H9 (cell line): ENCODE results near the gene LEMD3. TPM values are rescaled to one million over a fixed set of nuclear protein-coding genes. Genes with fewer than 3 reads are reported as not detected.

Experiments
- DNase-seq: peaks from one replicate; pipeline ENCODE4 v3.0.0-alpha.2; 2017
- H2AFZ ChIP-seq: one replicate; pipeline ENCODE4 v1.6.1; 2013; ENCODE audit warnings: mild to moderate bottlenecking, low read length, control low read depth, moderate library complexity
- H2AK5ac ChIP-seq: 2 replicates; pipeline ENCODE4 v1.6.1; 2013; ENCODE audit warnings: low read length, control low read depth, mixed read lengths; ENCODE audit not compliant: insufficient read length
- H2BK120ac ChIP-seq: one replicate; pipeline ENCODE4 v1.6.1; 2013; ENCODE audit warnings: low read depth, mild to moderate bottlenecking, low read length, control low read depth, inconsistent platforms; ENCODE audit not compliant: poor library complexity, severe bottlenecking
- H2BK12ac ChIP-seq: 2 replicates; pipeline ENCODE4 v1.6.1; 2013; ENCODE audit warnings: low read length, control low read depth, mixed read lengths, low read depth; ENCODE audit not compliant: insufficient read length
- H2BK15ac ChIP-seq: 2 replicates; pipeline ENCODE4 v1.6.1; 2013; ENCODE audit warnings: low read depth, low read length, control low read depth
- H2BK20ac ChIP-seq: one replicate; pipeline ENCODE4 v1.6.1; 2013; ENCODE audit warnings: low read depth, mild to moderate bottlenecking, low read length, control low read depth, inconsistent platforms; ENCODE audit not compliant: poor library complexity, severe bottlenecking
- H2BK5ac ChIP-seq: 2 replicates; pipeline ENCODE4 v1.6.1; 2013; ENCODE audit warnings: low read length, control low read depth, mixed read lengths; ENCODE audit not compliant: insufficient read length
- H3K14ac ChIP-seq: 2 replicates; pipeline ENCODE4 v1.6.1; 2013; ENCODE audit warnings: low read length, control low read depth; ENCODE audit not compliant: insufficient read depth
- H3K18ac ChIP-seq: 2 replicates; pipeline ENCODE4 v1.6.1; 2013; ENCODE audit warnings: low read depth, mild to moderate bottlenecking, mixed read lengths, low read length, control low read depth; ENCODE audit not compliant: insufficient read length
- H3K23ac ChIP-seq: 2 replicates; pipeline ENCODE4 v1.6.1; 2013; ENCODE audit warnings: low read length, control low read depth, mixed read lengths, low read depth; ENCODE audit not compliant: insufficient read length
- H3K23me2 ChIP-seq: 2 replicates; pipeline ENCODE4 v1.6.1; 2013; ENCODE audit warnings: low read depth, mild to moderate bottlenecking, mixed read lengths, low read length, control low read depth; ENCODE audit not compliant: insufficient read length, poor library complexity, severe bottlenecking
- H3K27ac ChIP-seq: 2 replicates; pipeline ENCODE4 v1.5.1; 2013; ENCODE audit warnings: low read length, control low read depth, mixed read lengths, low read depth; ENCODE audit not compliant: insufficient read length
- H3K27me3 ChIP-seq: 2 replicates; pipeline ENCODE4 v1.6.1; 2013; ENCODE audit warnings: low read length, control low read depth, inconsistent platforms; ENCODE audit not compliant: insufficient read depth
- H3K4ac ChIP-seq: 2 replicates; pipeline ENCODE4 v1.6.1; 2013; ENCODE audit warnings: low read depth, mild to moderate bottlenecking, control low read depth, inconsistent platforms, low read length, moderate library complexity
- H3K4me1 ChIP-seq: 2 replicates; pipeline ENCODE4 v1.6.1; 2013; ENCODE audit warnings: low read length, control low read depth, inconsistent platforms; ENCODE audit not compliant: insufficient read depth
- H3K4me2 ChIP-seq: 2 replicates; pipeline ENCODE4 v1.6.1; 2013; ENCODE audit warnings: low read length, control low read depth, mixed read lengths; ENCODE audit not compliant: insufficient read length, insufficient read depth
- H3K56ac ChIP-seq: 2 replicates; pipeline ENCODE4 v1.6.1; 2013; ENCODE audit warnings: low read depth, mild to moderate bottlenecking, mixed read lengths, low read length, control low read depth; ENCODE audit not compliant: insufficient read length
- H3K79me1 ChIP-seq: 2 replicates; pipeline ENCODE4 v1.6.1; 2013; ENCODE audit warnings: low read depth, mild to moderate bottlenecking, moderate library complexity, low read length, control low read depth, inconsistent platforms; ENCODE audit not compliant: insufficient read depth, poor library complexity, severe bottlenecking
- H3K79me2 ChIP-seq: 2 replicates; pipeline ENCODE4 v1.6.1; 2013; ENCODE audit warnings: low read length, control low read depth, inconsistent platforms; ENCODE audit not compliant: insufficient read depth
- H3K9ac ChIP-seq: 2 replicates; pipeline ENCODE4 v1.6.1; 2013; ENCODE audit warnings: low read length, control low read depth, mixed read lengths; ENCODE audit not compliant: insufficient read length; ENCODE audit errors: extremely low read depth
- H3K9me3 ChIP-seq: one replicate; pipeline ENCODE4 v1.6.1; 2013; ENCODE audit warnings: low read depth, low read length, inconsistent platforms; ENCODE audit not compliant: control insufficient read depth
- H3T11ph ChIP-seq: one replicate; pipeline ENCODE4 v1.6.1; 2013; ENCODE audit warnings: mild to moderate bottlenecking, low read length, control low read depth, inconsistent platforms
- H4K20me1 ChIP-seq: one replicate; pipeline ENCODE4 v1.6.1; 2013; ENCODE audit not compliant: control insufficient read depth, insufficient read length, insufficient read depth
- H4K5ac ChIP-seq: 2 replicates; pipeline ENCODE4 v1.6.1; 2013; ENCODE audit warnings: low read depth, mild to moderate bottlenecking, mixed read lengths, low read length, control low read depth; ENCODE audit not compliant: insufficient read length
- H4K8ac ChIP-seq: replicated peaks from 2 replicates; pipeline ENCODE4 v1.6.1; 2013; ENCODE audit warnings: low read length, control low read depth, mixed read lengths, low read depth; ENCODE audit not compliant: insufficient read length
- H4K91ac ChIP-seq: 2 replicates; pipeline ENCODE4 v1.6.1; 2013; ENCODE audit warnings: low read depth, mild to moderate bottlenecking, moderate library complexity, mixed read lengths, low read length, control low read depth; ENCODE audit not compliant: insufficient read length
- H3K27ac Mint-ChIP-seq, 3 experiments: 2 replicates in 2 of 3; 3 replicates in 1 of 3; pipeline ENCODE4 v1.8.0; 2020 to 2021; ENCODE audit warnings: mixed read lengths in 3 of 3, mild to moderate bottlenecking in 1 of 3, moderate library complexity in 1 of 3
- H3K27me3 Mint-ChIP-seq: 2 replicates; pipeline ENCODE4 v1.8.0; 2021; ENCODE audit warnings: low read depth, mild to moderate bottlenecking, moderate library complexity, mixed read lengths
- H3K36me3 Mint-ChIP-seq, 3 experiments: 2 replicates in 2 of 3; 3 replicates in 1 of 3; pipeline ENCODE4 v1.8.0; 2020 to 2021; ENCODE audit warnings: low read depth in 3 of 3, mixed read lengths in 3 of 3; ENCODE audit not compliant: insufficient read depth in 1 of 3
- H3K4me1 Mint-ChIP-seq, 2 experiments: 2 replicates each; pipeline ENCODE4 v1.8.0; 2020; ENCODE audit warnings: mixed read lengths in 2 of 2
- H3K4me3 Mint-ChIP-seq, 2 experiments: 2 replicates in 1 of 2; 3 replicates in 1 of 2; pipeline ENCODE4 v1.8.0; 2020 to 2021; ENCODE audit warnings: mild to moderate bottlenecking in 2 of 2, mixed read lengths in 2 of 2, moderate library complexity in 1 of 2
- H3K9me3 Mint-ChIP-seq, 2 experiments: 2 replicates in 1 of 2; 3 replicates in 1 of 2; pipeline ENCODE4 v1.8.0; 2020; ENCODE audit warnings: mild to moderate bottlenecking in 2 of 2, mixed read lengths in 2 of 2, moderate library complexity in 1 of 2
- CTCF ChIP-seq: fragments of 200-600 bp; sonication (generic); conservative IDR thresholded peaks from 3 replicates; pipeline ENCODE4 v1.8.0; 2021; ENCODE audit warnings: antibody characterized with exemption, mild to moderate bottlenecking
- whole genome bisulfite sequencing: extraction: QIAGEN DNeasy Blood & Tissue Kit; methylation state at CpG from one replicate; pipeline ENCODE4 v1.1.7; 2013; ENCODE audit warnings: missing lambda C conversion rate, low lambda C conversion rate, mixed read lengths; ENCODE audit not compliant: insufficient read length; ENCODE audit errors: extremely low coverage; 5-methylcytosine and 5-hydroxymethylcytosine counted together
- total RNA-seq: library from RNA; stranded (reverse); gene quantifications from 2 replicates; pipeline ENCODE4 v1.2.1, GENCODE V29; 2021

LEMD3 gene
- total RNA-seq, 1 experiment from 2014 or later = 38.1 TPM

GRCh38 chr12:65208125-65208524 lies 38.7 kb downstream of the LEMD3 start:
- H3K18ac ChIP-seq = no peak overlapping the region
- H4K91ac ChIP-seq = no peak overlapping the region
- H2BK12ac ChIP-seq = no peak overlapping the region
- H3K56ac ChIP-seq = no peak overlapping the region
- no peaks in the 10 kb centered on the region; the same call in 1 of the 2 replicates for H3K79me2 ChIP-seq
- Mint-ChIP-seq H3K27ac (no peak overlapping the region), H3K4me3 (no peak overlapping the region), H3K4me1 (peaks cover 8 to 11% of the 10 kb centered on the region in 2 experiments), H3K27me3 (no peaks in the 10 kb centered on the region), H3K9me3 (no peaks in the 10 kb centered on the region), H3K36me3 (peaks cover 0 to 5% (median 5%) of the 10 kb centered on the region in 3 experiments; a peak in 3 of 7 replicates)
- H3K14ac ChIP-seq = no peak overlapping the region
- no peaks in the 10 kb centered on the region for H3K23me2 ChIP-seq
- no peaks in the 10 kb centered on the region for H3K4me1 ChIP-seq
- H2BK5ac ChIP-seq = no peak overlapping the region
- H2AFZ ChIP-seq = no peak overlapping the region
- H3K79me1 ChIP-seq = peaks cover 5% of the 10 kb centered on the region
- no peak overlapping the region for H3K4me2 ChIP-seq
- no peak overlapping the region for H2BK20ac ChIP-seq
- no peaks in the 10 kb centered on the region for H3K9me3 ChIP-seq
- no peak overlapping the region for H4K8ac ChIP-seq
- H2BK15ac ChIP-seq = no peak overlapping the region
- DNase-seq = no peak
- TF ChIP-seq CTCF = no peak
- H2AK5ac ChIP-seq = no peak overlapping the region
- H3K27me3 ChIP-seq = no peaks in the 10 kb centered on the region
- no peak overlapping the region for H3K9ac ChIP-seq
- no peak overlapping the region for H4K5ac ChIP-seq
- no peak overlapping the region for H3K27ac ChIP-seq
- H3T11ph ChIP-seq = no peak overlapping the region
- H2BK120ac ChIP-seq = no peak overlapping the region
- H4K20me1 ChIP-seq = no peaks in the 10 kb centered on the region
- no CpG with 5 or more reads among the region's 2 CpGs for WGBS
- no peak overlapping the region for H3K4ac ChIP-seq
- H3K23ac ChIP-seq = no peak overlapping the region
